ENCODE measurements around the gene TOLLIP.

TOLLIP gene

GRCh38 chr11:1229471-1230120 is 79.8 kb downstream of the TOLLIP start:
- no peak for DNase-seq

- no peak for DNase-seq
Measured at GRCh38 chr11:1228921-1229451, 80.4 kb downstream of the TOLLIP start.

GRCh38 chr11:1228101-1228821 is 81.2 kb downstream of the TOLLIP start:
- DNase-seq: no peak

- no peak for DNase-seq
Measured at GRCh38 chr11:1227551-1228100, 81.8 kb downstream of the TOLLIP start.

- no peak for DNase-seq
Measured at GRCh38 chr11:1226986-1227550, 82.4 kb downstream of the TOLLIP start.

GRCh38 chr11:1226226-1226985 is 83.0 kb downstream of the TOLLIP start:
- DNase-seq: no peak

GRCh38 chr11:1225386-1226225 is 83.8 kb downstream of the TOLLIP start:
- no peak for DNase-seq

- DNase-seq: no peak
Measured at GRCh38 chr11:1224491-1225385, 84.7 kb downstream of the TOLLIP start.

All from NCI-H446 treated with DMSO at 0.1 percent for 48 hours (cell line).